C4-2B (cell line): Measurements from ENCODE around the gene PUM2.

Experiments used
- ZFX ChIP-seq: fragments of 450-650 bp; IDR thresholded peaks from 2 replicates; pipeline ENCODE4 v1.6.1; 2017
- TF ChIP-seq, protein P1 (sequence below): fragments of 450-650 bp; conservative IDR thresholded peaks from 2 replicates; pipeline ENCODE4 v1.5.1; 2017; ENCODE audit warnings: mild to moderate bottlenecking

DNA sequence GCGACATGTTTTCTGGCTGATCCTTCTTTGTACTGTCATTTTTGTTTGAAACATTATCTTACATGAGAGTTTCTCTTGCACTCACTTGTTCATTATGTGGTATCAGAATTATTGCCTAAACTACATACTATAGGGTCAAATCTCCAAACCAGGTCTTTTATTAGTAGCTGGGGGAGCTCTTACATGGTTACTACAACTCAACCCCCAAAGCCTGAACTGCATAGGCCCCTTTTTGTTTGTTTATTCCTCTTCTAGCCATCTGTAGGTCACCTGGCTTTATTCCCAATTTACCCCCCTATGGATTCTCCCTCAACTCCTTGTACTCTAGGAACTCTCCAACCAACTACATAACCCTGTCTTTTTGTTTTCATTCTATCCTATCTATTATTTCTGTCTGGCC, 46.7 kb downstream of the PUM2 start:
- TF ChIP-seq, protein P1, sequence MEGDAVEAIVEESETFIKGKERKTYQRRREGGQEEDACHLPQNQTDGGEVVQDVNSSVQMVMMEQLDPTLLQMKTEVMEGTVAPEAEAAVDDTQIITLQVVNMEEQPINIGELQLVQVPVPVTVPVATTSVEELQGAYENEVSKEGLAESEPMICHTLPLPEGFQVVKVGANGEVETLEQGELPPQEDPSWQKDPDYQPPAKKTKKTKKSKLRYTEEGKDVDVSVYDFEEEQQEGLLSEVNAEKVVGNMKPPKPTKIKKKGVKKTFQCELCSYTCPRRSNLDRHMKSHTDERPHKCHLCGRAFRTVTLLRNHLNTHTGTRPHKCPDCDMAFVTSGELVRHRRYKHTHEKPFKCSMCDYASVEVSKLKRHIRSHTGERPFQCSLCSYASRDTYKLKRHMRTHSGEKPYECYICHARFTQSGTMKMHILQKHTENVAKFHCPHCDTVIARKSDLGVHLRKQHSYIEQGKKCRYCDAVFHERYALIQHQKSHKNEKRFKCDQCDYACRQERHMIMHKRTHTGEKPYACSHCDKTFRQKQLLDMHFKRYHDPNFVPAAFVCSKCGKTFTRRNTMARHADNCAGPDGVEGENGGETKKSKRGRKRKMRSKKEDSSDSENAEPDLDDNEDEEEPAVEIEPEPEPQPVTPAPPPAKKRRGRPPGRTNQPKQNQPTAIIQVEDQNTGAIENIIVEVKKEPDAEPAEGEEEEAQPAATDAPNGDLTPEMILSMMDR: no peak
- no peak for TF ChIP-seq ZFX
